Panc1 (cell line): ENCODE data around the gene TMEFF2. TPM values are rescaled to one million over a fixed set of nuclear protein-coding genes. Genes with fewer than 3 reads are reported as not detected.

Experiments used
- ATAC-seq: fragments of 200-7000 bp; cut with Tn5 transposase; 2 replicates; pipeline ENCODE4 v1.9.1; 2020; ENCODE audit warnings: mild to moderate bottlenecking, moderate library complexity
- BruUV-seq: library from RNA; stranded (reverse); fragments of 400-500 nt; replicated peaks from 2 replicates; lab custom pipeline; 2021; lab: Mats Ljungman, UMichigan
- CTCF ChIA-PET: fragments of 300-600 bp; sonication (Branson Sonifier 250); formaldehyde crosslinking; loops from one replicate; lab custom pipeline; 2022; ENCODE audit warnings: antibody characterized with exemption; lab: Charles Lee
- POLR2A ChIA-PET: fragments of 300-600 bp; sonication (Branson Sonifier 250); formaldehyde crosslinking; loops from one replicate; lab custom pipeline; 2022; ENCODE audit warnings: antibody characterized with exemption; lab: Charles Lee
- DNase-seq: peaks from one replicate; pipeline ENCODE4 v3.0.0-alpha.2; 2010; ENCODE audit warnings: low read depth, low spot score
- H3K27ac ChIP-seq: 2 replicates; pipeline ENCODE4 v1.5.1; 2011; ENCODE audit warnings: mild to moderate bottlenecking, low read length, inconsistent platforms
- H3K27me3 ChIP-seq: fragments of 200-500 bp; sonication (Bioruptor generic); 2 replicates; pipeline ENCODE4 v1.6.0; 2014; ENCODE audit warnings: low read length, inconsistent platforms; ENCODE audit not compliant: control insufficient read depth, insufficient read depth
- H3K36me3 ChIP-seq: fragments of 200-500 bp; sonication (Bioruptor generic); 2 replicates; pipeline ENCODE4 v1.5.1; 2014; ENCODE audit warnings: inconsistent platforms, mild to moderate bottlenecking, low read length, moderate library complexity; ENCODE audit not compliant: control insufficient read depth, insufficient read depth
- H3K4me1 ChIP-seq: 2 replicates; pipeline ENCODE4 v1.5.1; 2011; ENCODE audit warnings: inconsistent platforms, mild to moderate bottlenecking, low read length, moderate library complexity; ENCODE audit not compliant: control insufficient read depth, insufficient read depth
- H3K4me3 ChIP-seq, 2 experiments: 2 replicates each; pipeline ENCODE4 v1.5.1; 2011 to 2012; ENCODE audit warnings: low read depth in 2 of 2, low read length in 2 of 2, mild to moderate bottlenecking in 2 of 2, inconsistent platforms in 1 of 2, moderate library complexity in 1 of 2
- H3K9me3 ChIP-seq: fragments of 200-500 bp; sonication (Bioruptor generic); 2 replicates; pipeline ENCODE4 v1.5.1; 2014; ENCODE audit warnings: low read depth, mild to moderate bottlenecking, inconsistent platforms, low read length, moderate library complexity; ENCODE audit not compliant: control insufficient read depth, insufficient read depth
- SIN3A ChIP-seq: IDR thresholded peaks from 2 replicates; pipeline ENCODE4 v1.6.1; 2012; ENCODE audit warnings: low read depth, mild to moderate bottlenecking, low read length, moderate library complexity, borderline replicate concordance; ENCODE audit not compliant: insufficient read depth
- TCF7L2 ChIP-seq: IDR thresholded peaks from 2 replicates; pipeline ENCODE4 v1.6.1; 2011; ENCODE audit warnings: mild to moderate bottlenecking, low read depth, low read length, inconsistent platforms
- in situ Hi-C: cut with HindIII; loops from 2 replicates; pipeline ENCODE4 v1.10.0; 2016; ENCODE audit warnings: low sequenced_read_pairs, low pct_unique_long_range_greater_than_20kb
- intact Hi-C: fragments of 100-400 bp; cut with micrococcal nuclease; formaldehyde crosslinking; loops from one replicate; pipeline ENCODE4 v1.10.0; 2022; ENCODE audit not compliant: unreplicated experiment
- total RNA-seq: library from RNA; stranded (reverse); gene quantifications from one replicate; pipeline ENCODE4 v1.2.1, GENCODE V29; 2021; ENCODE audit not compliant: unreplicated experiment
- TF ChIP-seq, protein P1 (sequence below), 2 experiments: IDR thresholded peaks; 2 replicates each; pipeline ENCODE4 v1.6.1; 2011 to 2012; ENCODE audit warnings: low read depth in 2 of 2, control low read depth in 1 of 2, low read length in 1 of 2, mild to moderate bottlenecking in 1 of 2, moderate library complexity in 1 of 2; ENCODE audit not compliant: insufficient read depth in 1 of 2

The TMEFF2 gene
- total RNA-seq, 1 experiment from 2014 or later = 1.5 TPM

DNA sequence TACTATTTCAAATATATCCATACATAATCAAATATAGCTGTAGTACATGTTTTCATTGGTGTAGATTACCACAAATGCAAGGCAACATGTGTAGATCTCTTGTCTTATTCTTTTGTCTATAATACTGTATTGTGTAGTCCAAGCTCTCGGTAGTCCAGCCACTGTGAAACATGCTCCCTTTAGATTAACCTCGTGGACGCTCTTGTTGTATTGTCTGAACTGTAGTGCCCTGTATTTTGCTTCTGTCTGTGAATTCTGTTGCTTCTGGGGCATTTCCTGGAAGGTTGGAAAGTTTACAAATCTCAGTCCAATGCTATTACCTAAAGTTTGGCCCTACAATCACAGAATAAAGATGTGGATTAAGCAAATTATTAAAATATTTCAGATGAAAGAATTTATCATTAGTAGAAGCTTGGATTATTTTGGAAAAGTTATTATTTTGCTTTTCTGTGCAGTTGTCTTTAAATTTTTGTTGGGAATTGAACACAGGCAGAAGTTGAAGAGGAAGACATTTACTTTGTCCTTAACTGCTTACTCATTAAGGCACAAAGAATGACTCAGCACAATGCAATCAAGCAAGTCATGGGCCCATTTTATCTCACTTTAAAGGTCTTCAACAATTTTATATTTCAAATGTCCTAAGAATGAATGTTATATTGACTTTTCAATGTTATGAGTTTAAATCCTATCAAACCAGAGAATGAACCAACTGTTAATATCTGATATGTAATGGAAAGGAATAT is 244.4 kb downstream of the TMEFF2 start:
- DNase-seq = no peak
- no peak overlapping the region for H3K27ac ChIP-seq

DNA sequence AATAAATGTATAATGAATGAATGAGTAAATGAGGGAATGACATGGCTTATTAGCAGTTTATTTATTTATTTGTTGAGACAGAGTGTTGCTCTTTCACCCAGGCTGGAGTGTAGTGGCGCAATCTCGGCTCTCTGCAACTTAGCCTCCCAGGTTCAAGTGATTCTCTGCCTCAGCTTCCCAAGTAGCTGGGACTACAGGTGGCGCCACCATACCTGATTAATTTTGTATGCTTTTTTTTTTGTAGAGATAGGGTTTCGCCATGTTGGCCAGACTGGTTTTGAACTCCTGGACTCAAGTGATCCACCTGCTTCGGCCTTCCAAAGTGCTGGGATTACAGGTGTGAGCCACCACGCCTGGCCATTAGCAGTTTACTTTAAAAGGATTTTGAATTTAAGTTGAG is 247.5 kb downstream of the TMEFF2 start:
- TF ChIP-seq TCF7L2 = no peak
- Histone ChIP-seq H3K36me3 (no peaks in the 10 kb centered on the region), H3K9me3 (no peaks in the 10 kb centered on the region), H3K27ac (no peak overlapping the region), H3K4me3 (no peak overlapping the region), H3K27me3 (no peaks in the 10 kb centered on the region), H3K4me1 (no peaks in the 10 kb centered on the region)
- DNase-seq (no peak), ATAC-seq (no peak)
- intact Hi-C loops = no loop called here
- ChIA-PET POLR2A (no interaction called here), CTCF (no interaction called here)
- in situ Hi-C loops = no loop called here
- BruUV-seq = no TSS peak

More for the DNA sequence above, 244.4 kb downstream of the TMEFF2 start:
- CTCF ChIA-PET = no interaction called here
- H3K27me3 ChIP-seq = no peaks in the 10 kb centered on the region
- POLR2A ChIA-PET = no interaction called here
- intact Hi-C loops = no loop called here
- no peak for TF ChIP-seq TCF7L2
- TF ChIP-seq SIN3A = no peak
- no peak for ATAC-seq
- no TSS peak for BruUV-seq
- no peaks in the 10 kb centered on the region for H3K9me3 ChIP-seq
- H3K4me3 ChIP-seq = no peak overlapping the region
- H3K4me1 ChIP-seq = no peaks in the 10 kb centered on the region
- in situ Hi-C loops = no loop called here
- no peaks in the 10 kb centered on the region for H3K36me3 ChIP-seq

DNA sequence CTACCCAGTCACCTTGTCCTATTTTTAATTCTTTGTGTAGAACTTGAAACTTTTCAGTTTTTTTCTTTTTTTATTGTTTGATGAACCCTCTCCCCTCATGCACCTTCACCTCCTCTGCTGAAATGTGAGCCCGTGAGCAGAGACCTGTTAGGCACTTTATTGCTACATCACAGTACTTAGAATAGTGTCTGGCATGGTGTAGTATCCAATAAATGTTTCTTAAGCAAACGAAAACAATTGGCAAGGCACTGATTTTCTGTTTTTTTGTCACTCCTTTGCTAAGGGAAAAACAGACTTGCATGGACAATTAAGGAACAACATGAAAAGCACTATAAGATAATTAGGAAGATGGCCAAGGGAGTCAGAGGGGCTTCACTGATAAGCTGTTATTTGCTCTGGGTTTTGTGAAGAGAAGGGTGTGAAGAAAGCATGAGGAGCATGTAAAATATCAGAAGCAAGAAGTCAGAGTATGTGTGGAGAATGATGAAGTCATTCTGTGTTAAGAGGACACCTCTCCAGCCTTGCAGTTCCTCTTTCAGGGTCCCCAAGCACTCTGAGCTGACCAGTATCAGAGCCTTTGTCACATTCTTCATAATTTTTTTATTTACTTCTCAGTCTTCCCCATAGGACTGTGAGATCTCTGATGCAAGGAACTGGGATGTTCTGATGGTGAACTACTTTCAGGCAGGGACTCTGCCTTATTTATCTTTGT is 248.1 kb downstream of the TMEFF2 start:
- CTCF ChIA-PET = no interaction called here
- intact Hi-C loops = no loop called here
- BruUV-seq = no TSS peak
- POLR2A ChIA-PET = no interaction called here
- H3K36me3 ChIP-seq = no peaks in the 10 kb centered on the region
- DNase-seq (no peak), ATAC-seq (no peak)
- in situ Hi-C loops = no loop called here
- H3K9me3 ChIP-seq = no peaks in the 10 kb centered on the region
- H3K27ac ChIP-seq = no peak overlapping the region
- TF ChIP-seq, protein P1, sequence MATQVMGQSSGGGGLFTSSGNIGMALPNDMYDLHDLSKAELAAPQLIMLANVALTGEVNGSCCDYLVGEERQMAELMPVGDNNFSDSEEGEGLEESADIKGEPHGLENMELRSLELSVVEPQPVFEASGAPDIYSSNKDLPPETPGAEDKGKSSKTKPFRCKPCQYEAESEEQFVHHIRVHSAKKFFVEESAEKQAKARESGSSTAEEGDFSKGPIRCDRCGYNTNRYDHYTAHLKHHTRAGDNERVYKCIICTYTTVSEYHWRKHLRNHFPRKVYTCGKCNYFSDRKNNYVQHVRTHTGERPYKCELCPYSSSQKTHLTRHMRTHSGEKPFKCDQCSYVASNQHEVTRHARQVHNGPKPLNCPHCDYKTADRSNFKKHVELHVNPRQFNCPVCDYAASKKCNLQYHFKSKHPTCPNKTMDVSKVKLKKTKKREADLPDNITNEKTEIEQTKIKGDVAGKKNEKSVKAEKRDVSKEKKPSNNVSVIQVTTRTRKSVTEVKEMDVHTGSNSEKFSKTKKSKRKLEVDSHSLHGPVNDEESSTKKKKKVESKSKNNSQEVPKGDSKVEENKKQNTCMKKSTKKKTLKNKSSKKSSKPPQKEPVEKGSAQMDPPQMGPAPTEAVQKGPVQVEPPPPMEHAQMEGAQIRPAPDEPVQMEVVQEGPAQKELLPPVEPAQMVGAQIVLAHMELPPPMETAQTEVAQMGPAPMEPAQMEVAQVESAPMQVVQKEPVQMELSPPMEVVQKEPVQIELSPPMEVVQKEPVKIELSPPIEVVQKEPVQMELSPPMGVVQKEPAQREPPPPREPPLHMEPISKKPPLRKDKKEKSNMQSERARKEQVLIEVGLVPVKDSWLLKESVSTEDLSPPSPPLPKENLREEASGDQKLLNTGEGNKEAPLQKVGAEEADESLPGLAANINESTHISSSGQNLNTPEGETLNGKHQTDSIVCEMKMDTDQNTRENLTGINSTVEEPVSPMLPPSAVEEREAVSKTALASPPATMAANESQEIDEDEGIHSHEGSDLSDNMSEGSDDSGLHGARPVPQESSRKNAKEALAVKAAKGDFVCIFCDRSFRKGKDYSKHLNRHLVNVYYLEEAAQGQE (IDR thresholded peaks at IDR 0.05; ENCODE audit: insufficient read depth in 1 of 2, low read depth in 2 of 2, low read length in 1 of 2) = no peak
- no peaks in the 10 kb centered on the region for H3K27me3 ChIP-seq
- no peaks in the 10 kb centered on the region for H3K4me1 ChIP-seq
- H3K4me3 ChIP-seq = no peak overlapping the region
